Psoas muscle (tissue), 8 donors: Measurements from ENCODE around the gene SDHAF1. TPM values are rescaled to one million over a fixed set of nuclear protein-coding genes. Genes with fewer than 3 reads are reported as not detected.

Experiments used
- ATAC-seq, 4 donors: fragments of 200-7000 bp; cut with Tn5 transposase; one replicate each; pipeline ENCODE4 v1.9.1; 2020; ENCODE audit warnings: moderate library complexity in 3 of 4, mild to moderate bottlenecking in 2 of 4
- DNase-seq, 2 donors: peaks; one replicate each; pipeline ENCODE4 v3.0.0-alpha.2; 2020
- H3K27ac ChIP-seq: fragments of 200-600 bp; one replicate; pipeline ENCODE4 v1.8.0; 2022
- H3K27me3 ChIP-seq, 3 donors: fragments of 200-600 bp in 1 of 3; one replicate each; pipeline versions ENCODE4 v1.6.1 to v1.8.0; 2013 to 2022; ENCODE audit warnings: low read length in 2 of 3, mild to moderate bottlenecking in 2 of 3, moderate library complexity in 1 of 3; ENCODE audit not compliant: insufficient read depth in 3 of 3
- H3K36me3 ChIP-seq, 2 donors: fragments of 200-600 bp in 1 of 2; one replicate each; pipeline versions ENCODE4 v1.6.1 to v1.8.0; 2013 to 2022; ENCODE audit warnings: low read depth in 1 of 2, mild to moderate bottlenecking in 1 of 2, moderate library complexity in 1 of 2; ENCODE audit not compliant: insufficient read depth in 1 of 2
- H3K4me1 ChIP-seq: fragments of 200-600 bp; one replicate; pipeline ENCODE4 v1.8.0; 2022
- H3K4me3 ChIP-seq: fragments of 200-600 bp; one replicate; pipeline ENCODE4 v1.8.0; 2022; ENCODE audit warnings: mild to moderate bottlenecking
- H3K9me3 ChIP-seq: fragments of 200-600 bp; one replicate; pipeline ENCODE4 v1.8.0; 2022
- WGBS, 3 donors: extraction: QIAGEN DNeasy Blood & Tissue Kit; methylation state at CpG; one replicate each; pipeline versions ENCODE4 v1.1.6 to v1.1.7; 2013; 5-methylcytosine and 5-hydroxymethylcytosine counted together
- intact Hi-C, 2 donors: fragments of 100-400 bp; cut with DNase I; formaldehyde crosslinking; loops; one replicate each; pipeline versions ENCODE4 v1.11.0 to v1.14.2; 2022
- polyA plus RNA-seq, 3 donors: library from polyadenylated mRNA; stranded (reverse); fragments of 200-250 nt; gene quantifications; one replicate each; pipeline ENCODE4 v1.2.3, GENCODE V29; 2013
- total RNA-seq, 4 donors: library from RNA; stranded (reverse); fragmentation: NEBNext Ultra II Directional in 2 of 4; extraction: Animal tissue kit (Norgen Biotek cat#: 25700) in 2 of 4; gene quantifications; one replicate each; pipeline versions ENCODE4 v1.2.1 to v1.2.4, GENCODE V29; 2021 to 2023
- TF ChIP-seq, protein P1 (sequence below): fragments of 200-600 bp; IDR thresholded peaks from one replicate; pipeline ENCODE4 v1.8.0; 2022; ENCODE audit warnings: antibody characterized with exemption
- donor health status: healthy with polysubstance abuse.
- donor health status: DM: no; HTN: no; CAD: no; lungs with moderate emphysema.
- donor health status: Bipolar disorder and iron deficiency.
- donor health status: healthy.
- donor health status: DM: yes; HTN: yes; CAD: no.
- donor health status: DM: no; HTN: no; CAD: no.
- donor health status: DM: no; HTN: no; CAD: no.
- donor health status: DM: yes; HTN: yes; CAD: no.

Gene SDHAF1
- total and polyA plus RNA-seq, 7 donors, result 7.2 to 33.3 (median 14.5) TPM

DNA sequence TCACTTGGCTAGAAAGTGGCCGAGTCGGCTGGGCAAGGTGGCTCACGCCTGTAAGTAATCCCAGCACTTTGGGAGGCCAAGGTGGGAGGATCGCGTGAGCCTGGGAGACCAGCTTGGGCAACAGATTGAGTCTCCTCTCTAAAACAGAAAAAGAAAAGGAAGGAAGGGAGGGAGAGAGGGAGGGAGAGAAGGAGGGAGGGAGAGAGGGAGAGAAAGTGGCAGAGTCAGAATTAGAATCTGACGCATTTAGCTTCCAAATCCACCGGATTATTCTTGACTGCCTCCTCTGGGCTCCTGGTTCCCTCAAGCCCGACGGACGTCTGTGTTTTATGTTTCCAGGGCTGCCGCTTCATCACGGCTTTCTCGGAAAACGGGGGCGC is 36.3 kb upstream of the SDHAF1 start:
- ATAC-seq, result no peak

DNA sequence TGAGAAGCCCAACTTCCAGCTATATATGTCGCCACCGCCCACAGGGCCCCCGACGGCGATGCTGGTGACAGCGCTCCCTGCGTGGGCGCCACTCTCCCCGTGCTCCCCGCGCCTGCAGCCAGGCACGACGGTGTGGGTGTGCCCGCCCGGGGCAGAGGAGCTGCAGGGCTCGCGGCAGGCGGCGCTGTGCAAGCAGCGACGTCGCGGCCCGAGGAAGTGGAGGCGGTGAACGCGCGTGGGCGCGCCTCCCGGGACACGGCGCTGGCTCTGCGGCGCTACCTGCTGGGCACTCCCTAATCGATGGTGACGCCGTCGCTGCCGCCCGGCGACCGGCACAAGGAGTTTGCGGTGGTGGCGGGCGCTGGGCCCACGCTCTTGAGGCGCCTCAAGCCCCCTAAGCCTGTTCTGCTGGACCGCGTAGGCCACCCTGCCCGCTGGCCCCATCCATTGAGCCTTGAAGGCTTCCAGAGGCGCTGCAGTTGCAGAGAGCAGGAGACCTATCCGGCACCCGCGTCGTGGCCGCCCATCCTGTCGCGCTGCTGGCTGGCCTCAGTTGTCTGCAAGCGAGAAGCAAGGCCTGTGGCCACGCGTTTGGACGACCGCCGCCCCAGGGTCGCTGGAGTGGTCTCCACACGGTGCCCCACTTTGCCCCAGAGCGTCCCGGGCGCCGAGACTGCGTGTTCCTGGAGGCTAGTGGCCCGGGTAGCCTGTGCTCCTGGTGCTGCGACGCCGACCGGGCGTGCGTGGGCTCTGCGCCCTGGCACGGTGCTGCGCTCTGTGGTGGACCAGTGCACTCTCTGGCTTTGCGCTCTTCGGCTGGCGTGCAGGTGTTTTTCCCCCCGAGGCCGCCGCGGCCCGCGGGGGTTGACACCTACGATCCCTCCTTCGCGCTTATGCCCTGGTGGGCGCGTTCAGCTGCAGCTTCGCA is 35.7 kb upstream of the SDHAF1 start:
- ATAC-seq (peak in 1 of 4 donors; percentile 48), DNase-seq (peak; percentile 33 to 61)
- TF ChIP-seq, protein P1, sequence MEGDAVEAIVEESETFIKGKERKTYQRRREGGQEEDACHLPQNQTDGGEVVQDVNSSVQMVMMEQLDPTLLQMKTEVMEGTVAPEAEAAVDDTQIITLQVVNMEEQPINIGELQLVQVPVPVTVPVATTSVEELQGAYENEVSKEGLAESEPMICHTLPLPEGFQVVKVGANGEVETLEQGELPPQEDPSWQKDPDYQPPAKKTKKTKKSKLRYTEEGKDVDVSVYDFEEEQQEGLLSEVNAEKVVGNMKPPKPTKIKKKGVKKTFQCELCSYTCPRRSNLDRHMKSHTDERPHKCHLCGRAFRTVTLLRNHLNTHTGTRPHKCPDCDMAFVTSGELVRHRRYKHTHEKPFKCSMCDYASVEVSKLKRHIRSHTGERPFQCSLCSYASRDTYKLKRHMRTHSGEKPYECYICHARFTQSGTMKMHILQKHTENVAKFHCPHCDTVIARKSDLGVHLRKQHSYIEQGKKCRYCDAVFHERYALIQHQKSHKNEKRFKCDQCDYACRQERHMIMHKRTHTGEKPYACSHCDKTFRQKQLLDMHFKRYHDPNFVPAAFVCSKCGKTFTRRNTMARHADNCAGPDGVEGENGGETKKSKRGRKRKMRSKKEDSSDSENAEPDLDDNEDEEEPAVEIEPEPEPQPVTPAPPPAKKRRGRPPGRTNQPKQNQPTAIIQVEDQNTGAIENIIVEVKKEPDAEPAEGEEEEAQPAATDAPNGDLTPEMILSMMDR, result no peak
- intact Hi-C loops, result no loop called here
- H3K36me3 ChIP-seq, result no peaks in the 10 kb centered on the region
- peaks cover 0 to 52% (median 16%) of the 10 kb centered on the region in 3 donors for H3K27me3 ChIP-seq
- no peaks in the 10 kb centered on the region for H3K9me3 ChIP-seq
- WGBS, 3 donors, result 7 to 9% (median 8%) methylated on average over 75 to 97 of the region's 97 CpGs
- no peaks in the 10 kb centered on the region for H3K4me1 ChIP-seq
- peak overlapping the region; percentile 22 for H3K4me3 ChIP-seq
- H3K27ac ChIP-seq, result no peak overlapping the region

More for the DNA sequence above, 36.3 kb upstream of the SDHAF1 start:
- Histone ChIP-seq H3K4me1 (no peaks in the 10 kb centered on the region), H3K27ac (no peak overlapping the region), H3K27me3 (peaks cover 0 to 46% (median 16%) of the 10 kb centered on the region in 3 donors), H3K36me3 (no peaks in the 10 kb centered on the region), H3K4me3 (peak overlapping the region; percentile 22), H3K9me3 (no peaks in the 10 kb centered on the region)
- TF ChIP-seq, protein P1, result no peak
- WGBS, 3 donors, result 25 to 33% (median 25%) methylated on average over 15 of the region's 15 CpGs
- no peak for DNase-seq
- intact Hi-C loops, result no loop called here

DNA sequence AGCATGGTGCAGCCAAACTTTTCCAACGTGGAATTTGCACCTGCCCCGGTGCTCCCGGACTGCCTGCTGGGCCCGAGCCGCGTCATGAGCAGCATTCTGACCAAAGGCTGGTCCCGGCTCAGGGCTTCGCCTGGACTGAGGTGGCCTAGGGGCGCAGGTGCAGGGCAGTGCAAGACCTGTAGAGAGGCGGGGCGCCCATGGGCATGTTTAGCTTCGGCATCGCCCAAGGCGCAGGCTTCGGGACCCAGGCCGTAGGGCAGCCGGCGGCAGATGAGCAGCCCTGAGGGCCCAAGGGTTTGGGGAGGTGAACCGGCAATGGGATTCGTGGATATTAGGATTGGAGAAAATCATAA is 35.0 kb upstream of the SDHAF1 start:
- intact Hi-C loops, result no loop called here
- 20 to 27% (median 25%) methylated on average over 20 of the region's 20 CpGs for WGBS, 3 donors
- Histone ChIP-seq H3K27me3 (peaks cover 0 to 55% (median 16%) of the 10 kb centered on the region in 3 donors), H3K27ac (no peak overlapping the region), H3K4me1 (no peaks in the 10 kb centered on the region), H3K9me3 (no peaks in the 10 kb centered on the region), H3K36me3 (no peaks in the 10 kb centered on the region), H3K4me3 (no peak overlapping the region)
- TF ChIP-seq, protein P1, result no peak
- DNase-seq (no peak), ATAC-seq (no peak)

DNA sequence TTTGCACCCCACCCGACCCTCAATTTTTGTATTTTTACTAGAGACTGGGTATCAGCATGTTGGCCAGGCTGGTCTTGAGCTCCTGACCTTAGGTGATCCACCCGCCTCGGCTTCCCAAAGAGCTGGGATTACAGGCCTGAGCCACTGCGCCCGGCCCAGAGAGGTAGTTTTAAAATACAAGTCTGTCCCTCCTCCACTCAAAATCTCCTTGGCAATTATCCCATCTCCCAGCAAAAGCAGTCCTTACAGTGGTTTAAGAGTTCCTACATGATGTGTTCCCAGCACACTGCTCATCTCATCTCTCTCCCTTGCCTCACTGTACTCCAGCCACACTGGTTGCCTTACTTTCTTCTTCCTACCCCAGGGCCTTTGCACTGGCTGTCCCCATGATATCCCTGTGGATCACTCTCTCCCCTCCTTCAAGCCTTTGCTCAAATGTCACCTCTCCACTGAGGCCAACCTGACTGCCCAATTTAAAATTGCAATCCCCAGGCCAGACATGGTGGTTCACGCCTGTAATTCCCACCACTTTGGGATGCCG is 34.5 kb upstream of the SDHAF1 start:
- ATAC-seq, result no peak
- intact Hi-C loops, result no loop called here
- DNase-seq, result no peak
- Histone ChIP-seq H3K4me1 (no peaks in the 10 kb centered on the region), H3K9me3 (no peaks in the 10 kb centered on the region), H3K27ac (no peak overlapping the region), H3K36me3 (no peaks in the 10 kb centered on the region), H3K27me3 (peaks cover 0 to 60% (median 16%) of the 10 kb centered on the region in 3 donors), H3K4me3 (no peak overlapping the region)
- WGBS, 3 donors, result 71 to 80% (median 79%) methylated on average over 7 of the region's 7 CpGs
- TF ChIP-seq, protein P1, result no peak
